Stimulated activated CD4-positive, alpha-beta T cell treated with anti-CD3 and anti-CD28 coated beads, TNF-alpha, amount 100 ng/mL, for 24 hours (primary cell): ENCODE data around the gene TFG.

Experiments used
- DNase-seq, 3 experiments: peaks; one replicate each; pipeline ENCODE4 v3.0.0-alpha.2; 2020; ENCODE audit warnings: low read depth in 3 of 3

Gene TFG

GRCh38 chr3:100706365-100706764 lies 2.9 kb upstream of the TFG start:
- no peak for DNase-seq

DNA sequence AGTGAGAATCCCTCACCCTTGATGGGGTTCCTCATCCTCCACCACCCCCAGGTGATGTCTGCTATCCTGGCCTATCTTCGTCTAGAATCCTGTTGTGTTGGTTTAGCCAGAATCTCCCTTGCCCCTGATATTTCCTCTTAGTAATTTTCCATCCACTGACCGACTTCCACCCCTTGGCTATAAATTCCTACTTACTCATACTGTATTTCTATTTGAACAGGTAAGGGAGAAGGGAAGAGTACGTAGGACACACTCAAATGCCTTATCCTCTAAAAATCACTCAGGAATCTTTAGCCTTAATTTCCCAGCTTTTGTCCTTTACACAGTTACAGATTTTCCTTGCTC lies 678 bp upstream of the TFG start:
- no peak for DNase-seq

GRCh38 chr3:100709842-100710260 lies 557 bp downstream of the TFG start:
- peak in 2 of 3 experiments; percentile 6 to 7 for DNase-seq

- peak; percentile 45 to 82 (median 53) for DNase-seq
Observed at GRCh38 chr3:100710261-100710968, 1.1 kb downstream of the TFG start.

DNA sequence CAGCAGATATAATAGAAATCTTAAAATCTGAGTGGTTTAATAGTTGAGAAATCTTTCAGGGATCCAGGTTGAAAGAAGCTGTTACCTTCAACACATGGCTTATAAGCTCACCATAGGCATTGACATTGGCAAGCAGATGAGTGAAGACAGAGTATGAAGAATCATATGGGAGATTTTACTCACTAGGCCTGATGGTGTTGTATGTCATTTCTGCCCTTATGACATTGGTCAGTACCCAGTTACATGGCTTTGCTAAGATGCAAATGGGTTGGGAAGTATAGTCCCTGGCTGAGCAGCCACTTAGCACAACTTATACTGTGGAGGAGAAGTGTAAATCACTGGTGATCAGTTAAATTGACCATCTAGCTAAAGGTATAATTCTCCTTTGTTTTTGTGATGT lies 5.9 kb downstream of the TFG start:
- no peak for DNase-seq

DNA sequence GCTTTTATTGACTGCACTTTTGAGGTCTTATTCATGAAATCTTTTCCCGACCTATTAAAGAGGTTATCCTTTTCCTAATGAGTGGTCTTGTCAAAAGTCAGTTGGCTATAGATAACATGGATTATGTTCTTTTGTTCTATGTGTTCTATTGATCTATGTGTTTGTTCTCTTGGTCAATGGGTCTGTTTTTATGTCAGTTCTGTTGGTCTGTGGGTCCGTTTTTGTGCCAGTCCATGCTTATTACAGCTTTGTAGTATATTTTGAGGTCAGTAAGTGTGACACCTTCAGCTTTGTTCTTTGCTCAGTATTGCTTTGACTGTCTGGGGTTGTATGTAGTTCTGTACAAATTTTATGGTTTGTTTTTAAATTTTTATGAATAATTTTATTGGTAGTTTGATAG lies 7.8 kb downstream of the TFG start:
- DNase-seq: no peak

- DNase-seq: no peak
Observed at GRCh38 chr3:100717637-100718487, 8.6 kb downstream of the TFG start.

- DNase-seq: no peak
Observed at GRCh38 chr3:100719136-100719535, 9.8 kb downstream of the TFG start.

GRCh38 chr3:100720426-100720825 lies 11.1 kb downstream of the TFG start:
- no peak for DNase-seq

GRCh38 chr3:100725935-100726513 lies 16.7 kb downstream of the TFG start:
- DNase-seq: no peak

DNA sequence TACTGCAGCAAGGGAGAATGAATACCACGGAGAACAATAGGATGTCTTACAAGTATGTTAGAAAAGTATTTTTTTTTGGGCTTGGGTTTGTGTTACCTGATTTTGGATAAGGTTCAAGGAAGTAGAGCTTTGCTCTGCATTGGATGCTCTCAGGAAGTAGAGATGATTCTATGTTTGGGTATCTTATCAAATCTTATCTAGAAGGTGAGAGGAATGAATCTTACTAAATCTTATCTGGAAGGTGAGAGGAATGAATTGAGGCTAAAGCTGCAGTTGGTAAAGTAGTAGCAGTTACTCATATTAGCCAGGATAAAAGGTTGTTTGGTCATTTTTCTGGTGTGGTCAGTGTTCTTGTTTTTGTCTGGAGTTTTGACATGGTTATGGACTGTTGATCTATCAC lies 17.4 kb downstream of the TFG start:
- no peak for DNase-seq

DNA sequence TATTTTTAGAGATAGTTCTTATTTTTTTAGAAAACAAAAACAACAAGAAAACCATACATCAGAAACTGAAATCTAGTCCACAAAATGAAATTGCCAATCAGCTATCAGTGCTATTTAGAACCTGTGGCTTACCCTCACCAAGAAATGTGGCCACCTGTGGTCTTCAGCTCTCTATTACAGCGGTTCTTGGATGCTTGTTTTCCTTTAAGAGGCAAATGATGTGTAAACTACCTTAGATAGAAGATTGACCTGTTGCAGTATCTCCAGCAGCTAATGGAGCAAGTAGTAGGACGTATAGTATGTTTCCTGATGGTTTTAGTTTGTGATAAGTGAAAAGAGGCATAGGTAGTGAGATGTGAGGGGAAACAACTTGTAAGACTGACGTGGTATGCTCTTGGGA lies 21.2 kb downstream of the TFG start:
- no peak for DNase-seq

DNA sequence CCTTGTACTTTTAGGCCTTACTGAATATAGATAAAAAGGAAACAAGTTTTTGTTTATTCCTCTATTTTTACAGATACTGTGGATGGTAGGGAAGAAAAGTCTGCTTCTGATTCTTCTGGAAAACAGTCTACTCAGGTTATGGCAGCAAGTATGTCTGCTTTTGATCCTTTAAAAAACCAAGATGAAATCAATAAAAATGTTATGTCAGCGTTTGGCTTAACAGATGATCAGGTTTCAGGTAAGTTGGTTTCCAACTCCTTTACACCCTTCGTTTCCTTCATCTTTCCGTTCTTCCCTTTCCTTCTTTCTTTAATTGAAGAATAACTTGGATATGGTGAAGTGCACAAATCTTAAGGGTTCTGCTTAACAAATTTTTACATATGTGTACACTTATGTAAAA lies 23.1 kb downstream of the TFG start:
- no peak for DNase-seq

DNA sequence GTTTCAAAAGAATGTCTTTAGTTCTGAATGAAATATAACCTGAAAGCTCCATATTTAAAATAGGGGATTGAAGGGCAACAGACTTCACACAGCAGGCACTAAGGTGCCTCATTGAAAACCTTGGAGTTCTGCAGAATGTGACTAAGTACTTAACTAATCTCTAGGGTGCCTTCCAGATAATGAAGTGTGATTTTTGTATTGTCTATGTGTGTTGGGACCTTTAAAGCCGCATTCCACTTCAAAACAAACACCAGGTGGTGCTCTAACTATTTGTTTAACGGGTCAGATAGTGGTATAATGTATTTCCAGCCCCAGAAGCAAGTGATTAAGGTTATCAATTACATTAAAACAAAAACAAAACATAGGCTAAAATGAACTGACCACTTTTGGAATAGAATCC lies 28.0 kb downstream of the TFG start:
- DNase-seq: no peak

DNA sequence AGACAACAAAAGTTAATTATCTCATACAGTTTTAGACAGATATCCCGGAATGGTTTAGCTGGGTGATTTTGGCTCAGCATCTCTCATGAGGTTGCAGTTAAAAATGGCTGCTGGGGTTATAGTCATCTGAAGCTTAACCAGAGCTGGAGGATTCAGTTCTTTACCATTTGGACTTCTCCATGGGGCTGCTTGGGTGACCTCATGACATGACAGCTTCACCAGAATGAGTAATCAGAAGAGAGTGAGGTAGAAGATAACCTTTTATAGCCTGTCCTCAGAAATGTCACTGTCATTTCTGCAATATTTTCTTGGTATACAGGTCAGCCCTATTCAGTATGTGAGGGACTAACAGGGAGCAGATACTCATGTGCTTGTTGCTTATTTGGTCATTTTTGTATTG lies 30.9 kb downstream of the TFG start:
- no peak for DNase-seq

DNA sequence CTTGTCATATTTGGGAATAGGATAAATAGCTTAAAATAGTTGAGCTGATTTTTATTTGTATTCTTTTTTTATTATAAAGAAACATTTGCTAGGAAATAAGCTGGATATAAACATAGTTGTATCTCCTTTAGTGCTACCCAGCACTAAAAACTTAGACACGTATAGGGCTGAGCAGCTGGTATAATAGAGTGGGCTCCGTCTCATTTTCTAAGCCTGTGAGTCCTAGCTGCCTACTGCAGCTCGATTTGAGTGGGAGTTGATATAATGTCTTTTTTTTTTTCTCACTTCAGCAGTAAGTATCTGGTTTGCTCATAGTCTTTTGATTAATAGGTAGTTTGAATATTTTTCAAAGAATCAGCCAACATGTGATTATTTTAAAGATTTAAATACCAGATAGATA lies 34.2 kb downstream of the TFG start:
- no peak for DNase-seq

GRCh38 chr3:100744671-100745070 lies 35.4 kb downstream of the TFG start:
- no peak for DNase-seq

DNA sequence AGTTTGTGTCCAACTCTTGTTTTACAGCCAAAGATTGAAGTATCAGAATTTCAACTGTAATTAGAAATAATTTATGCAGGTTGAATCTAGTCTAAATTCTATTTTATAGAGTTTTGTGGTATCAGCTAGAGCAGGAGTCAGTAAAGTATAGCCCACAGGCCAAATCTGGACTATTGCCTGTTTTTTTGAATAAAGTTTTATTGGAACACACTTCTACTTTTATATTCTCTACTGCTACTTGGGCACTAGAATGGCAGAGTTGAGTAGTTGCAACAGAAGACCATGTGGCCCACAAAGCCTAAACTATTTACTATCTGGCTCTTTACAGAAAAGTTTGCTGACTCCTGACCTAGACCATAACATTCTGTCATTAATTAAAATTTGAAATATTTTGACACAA lies 36.3 kb downstream of the TFG start:
- DNase-seq: no peak

DNA sequence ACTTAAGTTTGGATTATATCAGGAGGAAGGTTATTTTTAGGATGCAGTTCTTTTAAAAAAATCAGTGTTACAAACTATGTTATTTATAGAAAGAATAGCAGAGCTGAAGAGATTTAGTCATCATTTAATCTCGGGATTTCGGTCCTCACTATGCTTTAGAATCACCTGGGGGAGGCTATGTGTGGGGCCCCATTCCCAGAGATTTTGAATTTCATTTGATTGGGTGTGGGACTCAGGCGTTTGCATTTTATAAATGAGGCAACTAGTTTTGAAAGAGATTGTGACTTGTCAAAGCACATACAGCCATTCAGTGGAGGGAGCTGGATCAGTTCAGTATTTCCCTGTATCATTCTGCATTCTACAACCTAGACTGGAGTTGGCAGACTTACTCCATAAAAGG lies 36.8 kb downstream of the TFG start:
- DNase-seq: no peak

GRCh38 chr3:100748220-100748619 lies 38.9 kb downstream of the TFG start:
- no peak for DNase-seq

DNA sequence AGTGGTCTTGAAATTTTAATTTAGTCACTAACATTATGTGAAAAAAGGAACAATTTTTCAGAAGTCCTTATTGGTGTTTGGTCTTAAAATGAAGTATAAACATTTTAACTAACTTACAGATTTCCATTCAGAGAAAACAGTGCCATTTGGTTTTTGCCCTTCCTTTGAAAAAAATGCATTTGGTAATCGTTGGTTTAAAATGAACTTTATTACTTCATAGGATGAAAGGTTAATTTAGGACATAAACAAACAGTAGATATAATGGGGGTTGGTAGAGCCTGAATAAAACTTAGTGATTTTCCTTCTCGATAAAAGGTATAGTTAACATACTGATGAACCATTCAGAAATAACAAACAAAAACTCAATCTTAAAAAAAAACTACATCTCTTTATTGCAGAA lies 39.7 kb downstream of the TFG start:
- no peak for DNase-seq

DNA sequence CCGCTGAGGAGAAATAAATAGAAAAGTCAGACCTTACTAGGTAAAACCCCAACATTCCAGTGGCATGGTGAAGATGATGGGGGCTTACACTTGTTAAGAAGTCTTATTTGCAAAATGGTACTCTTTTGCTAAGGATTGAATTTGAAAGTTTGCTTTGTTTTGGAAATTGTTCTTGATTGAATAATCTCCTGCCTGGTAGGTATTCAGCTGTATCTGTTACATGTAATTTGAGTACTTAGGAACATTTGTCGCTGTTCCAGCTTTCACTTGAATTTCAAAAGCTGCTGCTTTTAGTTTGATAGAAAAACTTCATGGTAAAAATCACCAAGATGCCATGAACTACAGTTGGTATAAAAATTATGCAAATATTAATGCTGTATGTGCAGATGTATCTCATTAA lies 44.6 kb downstream of the TFG start:
- DNase-seq: no peak
